Transverse colon (tissue), 4 donors: Measurements from ENCODE around the gene KIF2C.

Experiments used
- CTCF ChIP-seq, 5 experiments: fragments of 200-600 bp in 3 of 5; fragments of 450-650 bp in 2 of 5; sonication (generic) in 3 of 5; IDR thresholded peaks; 1 replicate in 2 of 5; 2 replicates in 3 of 5; pipeline ENCODE4 v1.5.1; 2016 to 2017; ENCODE audit warnings: antibody characterized with exemption in 5 of 5, inconsistent platforms in 3 of 5, mild to moderate bottlenecking in 2 of 5, moderate library complexity in 1 of 5
- POLR2AphosphoS5 ChIP-seq, 3 donors: sonication (generic); formaldehyde crosslinking; IDR thresholded peaks; one replicate each; pipeline ENCODE4 v1.6.1; 2016; ENCODE audit warnings: antibody characterized with exemption in 3 of 3

DNA sequence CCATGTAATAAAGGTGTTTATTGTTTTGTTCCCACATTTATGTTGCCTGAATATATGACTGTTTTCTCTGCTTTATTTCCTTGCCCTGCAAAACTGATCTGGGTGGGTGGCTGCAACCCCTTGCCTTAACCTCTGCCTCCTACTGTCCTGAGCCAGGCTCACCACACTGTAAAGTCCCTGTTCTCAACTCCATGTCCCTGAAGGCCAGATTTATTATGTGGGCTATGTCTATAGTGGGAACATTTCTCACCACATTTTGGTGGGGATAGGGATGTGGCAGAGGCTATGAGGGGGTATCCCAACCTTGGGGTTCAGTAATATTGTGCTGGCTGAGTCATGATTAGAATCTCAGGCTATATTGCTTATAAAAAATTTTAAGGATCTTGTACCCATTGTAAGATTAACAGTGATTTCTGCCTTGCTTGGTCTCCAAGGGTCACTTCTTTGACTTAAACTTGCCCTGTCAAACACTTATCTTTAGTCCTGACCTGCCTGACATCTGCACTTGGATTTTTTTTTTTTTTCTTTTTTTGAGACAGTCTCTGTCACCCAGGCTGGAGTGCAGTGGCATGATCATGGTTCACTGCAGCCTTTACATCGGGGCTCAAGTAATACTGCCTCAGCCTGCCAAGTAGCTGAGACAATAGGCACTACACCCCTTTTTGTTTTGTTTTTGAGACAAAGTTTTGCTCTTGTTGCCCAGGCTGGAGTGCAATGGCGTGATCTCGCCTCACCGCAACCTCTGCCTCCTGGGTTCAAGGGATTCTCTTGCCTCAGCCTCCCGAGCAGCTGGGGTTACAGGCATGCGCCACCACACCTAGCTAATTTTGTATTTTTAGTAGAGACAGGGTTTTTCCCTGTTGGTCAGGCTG is 39.3 kb downstream of the KIF2C start:
- TF ChIP-seq CTCF (IDR thresholded peaks at IDR 0.05) (no peak), POLR2AphosphoS5 (IDR thresholded peaks at IDR 0.05) (no peak)
